Measurements from ENCODE around the gene ARMC9.

GRCh38 chr2:231212329-231212845, 14.0 kb downstream of the ARMC9 start:
- TF ChIP-seq TAF1 (IDR thresholded peaks at IDR 0.05; ENCODE audit: borderline replicate concordance, insufficient read depth, low read length) (no peak), REST (IDR thresholded peaks at IDR 0.05; ENCODE audit: insufficient read depth in 1 of 2, low read depth in 2 of 2, low read length in 2 of 2) (no peak), POLR2AphosphoS5 (IDR thresholded peaks at IDR 0.05; ENCODE audit: low read depth, low read length) (no peak)

Measured in PFSK-1 (cell line).